Spleen (tissue), 11 donors: Measurements from ENCODE around the gene GADD45G. TPM values are rescaled to one million over a fixed set of nuclear protein-coding genes. Genes with fewer than 3 reads are reported as not detected.

ENCODE experiments used
- DNase-seq: peaks from one replicate; pipeline ENCODE4 v3.0.0-alpha.2; 2020
- H3K27ac ChIP-seq, 8 donors: fragments of 200-600 bp; sonication (generic) in 7 of 8; 1 replicate in 4 of 8; 2 replicates in 4 of 8; pipeline versions ENCODE4 v1.5.0 to v1.8.0; 2016 to 2021; ENCODE audit warnings: inconsistent platforms in 4 of 8, mild to moderate bottlenecking in 4 of 8, moderate library complexity in 1 of 8
- H3K27me3 ChIP-seq, 7 donors: fragments of 200-600 bp; sonication (generic) in 6 of 7; replicated peaks in 1 of 7; 1 replicate in 4 of 7; 2 replicates in 3 of 7; pipeline versions ENCODE4 v1.5.0 to v1.8.0; 2016 to 2021; ENCODE audit warnings: inconsistent platforms in 3 of 7, mild to moderate bottlenecking in 1 of 7
- H3K36me3 ChIP-seq, 6 donors: fragments of 200-600 bp; sonication (generic) in 5 of 6; 1 replicate in 4 of 6; 2 replicates in 2 of 6; pipeline versions ENCODE4 v1.5.0 to v1.8.0; 2016 to 2021; ENCODE audit warnings: inconsistent platforms in 2 of 6
- H3K4me1 ChIP-seq, 6 donors: fragments of 200-600 bp; sonication (generic) in 5 of 6; 1 replicate in 3 of 6; 2 replicates in 3 of 6; pipeline versions ENCODE4 v1.5.0 to v1.8.0; 2016 to 2021; ENCODE audit warnings: inconsistent platforms in 3 of 6
- H3K4me3 ChIP-seq, 8 donors: fragments of 200-600 bp; sonication (generic) in 7 of 8; 1 replicate in 4 of 8; 2 replicates in 4 of 8; pipeline versions ENCODE4 v1.5.0 to v1.8.0; 2016 to 2021; ENCODE audit warnings: inconsistent platforms in 4 of 8, mild to moderate bottlenecking in 4 of 8, moderate library complexity in 2 of 8
- H3K9me3 ChIP-seq, 8 donors: fragments of 200-600 bp; sonication (generic) in 7 of 8; 1 replicate in 4 of 8; 2 replicates in 4 of 8; pipeline versions ENCODE4 v1.5.0 to v1.8.0; 2016 to 2021; ENCODE audit warnings: inconsistent platforms in 4 of 8
- CTCF ChIP-seq, 11 experiments: fragments of 200-600 bp in 7 of 11; fragments of 450-650 bp in 4 of 11; sonication (generic) in 4 of 11; IDR thresholded peaks in 8 of 11; conservative IDR thresholded peaks in 3 of 11; 1 replicate in 7 of 11; 2 replicates in 4 of 11; pipeline versions ENCODE4 v1.4.0 to v1.8.0; 2016 to 2021; ENCODE audit warnings: antibody characterized with exemption in 11 of 11, inconsistent platforms in 4 of 11, mild to moderate bottlenecking in 1 of 11
- POLR2A ChIP-seq, 3 donors: fragments of 450-650 bp; IDR thresholded peaks; one replicate each; pipeline ENCODE4 v1.5.1; 2017; ENCODE audit warnings: antibody characterized with exemption in 3 of 3, mild to moderate bottlenecking in 1 of 3
- POLR2AphosphoS5 ChIP-seq, 3 donors: sonication (generic); formaldehyde crosslinking; IDR thresholded peaks; one replicate each; pipeline ENCODE4 v1.5.1; 2017; ENCODE audit warnings: antibody characterized with exemption in 3 of 3
- WGBS, 5 donors: extraction: QIAGEN DNeasy Blood & Tissue Kit in 3 of 5; methylation state at CpG; one replicate each; pipeline versions ENCODE4 v1.1.5 to v1.1.7; 2013 to 2018; 5-methylcytosine and 5-hydroxymethylcytosine counted together
- intact Hi-C: fragments of 100-400 bp; cut with DNase I; formaldehyde crosslinking; loops from one replicate; pipeline ENCODE4 v1.15.0; 2023; ENCODE audit warnings: low total_unique reads
- polyA plus RNA-seq, 3 donors: library from polyadenylated mRNA; stranded (reverse); fragments of 200-250 nt; gene quantifications; one replicate each; pipeline ENCODE4 v1.2.1, GENCODE V29; 2013
- total RNA-seq, 7 donors: library from RNA; depleted of rRNA in 3 of 7; stranded (reverse); fragments of >200 nt in 3 of 7; fragmentation: NEBNext Ultra II Directional in 4 of 7; extraction: Animal tissue kit (Norgen Biotek cat#: 25700) in 4 of 7; gene quantifications; one replicate each; pipeline versions ENCODE4 v1.1.0 to v1.2.1, GENCODE V29; 2016 to 2021
- donor health status: healthy with polysubstance abuse.
- donor health status: DM: no; HTN: no; CAD: no; lungs with moderate emphysema.
- donor health status: DM: no; HTN: no; CAD: no.
- donor health status: Bipolar disorder and iron deficiency.
- donor health status: healthy.
- donor health status: DM: no; HTN: no; CAD: no.
- donor health status: DM: yes; HTN: yes; CAD: no.

GADD45G gene
- total and polyA plus RNA-seq, 10 donors, result 2.0 to 17.6 (median 4.2) TPM

- no peak overlapping the region for H3K27ac ChIP-seq
- 2 to 22% (median 18%) methylated on average over 2 of the region's 2 CpGs for WGBS, 5 donors
- H3K9me3 ChIP-seq, result no peaks in the 10 kb centered on the region
- H3K27me3 ChIP-seq, result peaks cover 0 to 9% (median 0%) of the 10 kb centered on the region in 7 donors
- no peak overlapping the region for H3K4me3 ChIP-seq
- H3K4me1 ChIP-seq, result peaks cover 3 to 8% (median 5%) of the 10 kb centered on the region in 6 donors
- H3K36me3 ChIP-seq, result no peaks in the 10 kb centered on the region
- TF ChIP-seq CTCF (IDR thresholded peaks at IDR 0.05 in 8 of 11, conservative IDR thresholded peaks at IDR 0.05 in 3 of 11) (no peak), POLR2A (IDR thresholded peaks at IDR 0.05) (no peak), POLR2AphosphoS5 (IDR thresholded peaks at IDR 0.05) (no peak)
- intact Hi-C loops, result loop anchor here (5.0 kb wide), 1 partner anchor 1274 kb away; no protein-coding TSS in a partner anchor
- DNase-seq, result no peak
Observed at GRCh38 chr9:89598363-89598713, 6.5 kb upstream of the GADD45G start.

- Histone ChIP-seq H3K27me3 (peaks cover 0 to 9% (median 0%) of the 10 kb centered on the region in 7 donors), H3K36me3 (no peaks in the 10 kb centered on the region), H3K27ac (no peak overlapping the region), H3K4me1 (peaks cover 8 to 14% (median 11%) of the 10 kb centered on the region in 6 donors), H3K9me3 (no peaks in the 10 kb centered on the region), H3K4me3 (no peak overlapping the region)
- intact Hi-C loops, result loop anchor here (5.0 kb wide), 1 partner anchor 1273 kb away; no protein-coding TSS in a partner anchor
- no peak for DNase-seq
- TF ChIP-seq POLR2AphosphoS5 (IDR thresholded peaks at IDR 0.05) (no peak), POLR2A (IDR thresholded peaks at IDR 0.05) (no peak), CTCF (IDR thresholded peaks at IDR 0.05 in 8 of 11, conservative IDR thresholded peaks at IDR 0.05 in 3 of 11) (no peak)
- 55 to 82% (median 78%) methylated on average over 10 of the region's 10 CpGs for WGBS, 5 donors
Observed at GRCh38 chr9:89598926-89599325, 5.9 kb upstream of the GADD45G start.

- H3K36me3 ChIP-seq, result no peaks in the 10 kb centered on the region
- H3K27me3 ChIP-seq, result peaks cover 0 to 28% (median 3%) of the 10 kb centered on the region in 7 donors
- no peak for DNase-seq
- no peaks in the 10 kb centered on the region for H3K9me3 ChIP-seq
- intact Hi-C loops, result loop anchor here (10.0 kb wide), 1 partner anchor 204 kb away; no protein-coding TSS in a partner anchor
- H3K4me1 ChIP-seq, result peaks cover 18 to 33% (median 30%) of the 10 kb centered on the region in 6 donors
- H3K4me3 ChIP-seq, result no peak overlapping the region
- TF ChIP-seq POLR2AphosphoS5 (IDR thresholded peaks at IDR 0.05) (no peak), CTCF (IDR thresholded peaks at IDR 0.05 in 8 of 11, conservative IDR thresholded peaks at IDR 0.05 in 3 of 11) (no peak), POLR2A (IDR thresholded peaks at IDR 0.05) (no peak)
- H3K27ac ChIP-seq, result no peak overlapping the region
- 79 to 90% (median 83%) methylated on average over 6 of the region's 6 CpGs for WGBS, 5 donors
Observed at GRCh38 chr9:89600831-89601230, 4.0 kb upstream of the GADD45G start.

- H3K27me3 ChIP-seq, result peaks cover 0 to 33% (median 3%) of the 10 kb centered on the region in 7 donors
- no peaks in the 10 kb centered on the region for H3K36me3 ChIP-seq
- WGBS, 5 donors, result 84 to 95% (median 91%) methylated on average over 5 of the region's 5 CpGs
- intact Hi-C loops, result loop anchor here (10.0 kb wide), 1 partner anchor 203 kb away; no protein-coding TSS in a partner anchor
- H3K4me1 ChIP-seq, result peaks cover 22 to 38% (median 35%) of the 10 kb centered on the region in 6 donors
- DNase-seq, result no peak
- H3K27ac ChIP-seq, result no peak overlapping the region
- no peak overlapping the region for H3K4me3 ChIP-seq
- no peak for TF ChIP-seq POLR2AphosphoS5 (IDR thresholded peaks at IDR 0.05)
- no peak for TF ChIP-seq POLR2A (IDR thresholded peaks at IDR 0.05)
- TF ChIP-seq CTCF (IDR thresholded peaks at IDR 0.05 in 8 of 11, conservative IDR thresholded peaks at IDR 0.05 in 3 of 11), result no peak
- no peaks in the 10 kb centered on the region for H3K9me3 ChIP-seq
Observed at GRCh38 chr9:89601306-89601705, 3.5 kb upstream of the GADD45G start.
